Omental fat pad (tissue), 4 donors: ENCODE data around the gene EHD3. TPM values are rescaled to one million over a fixed set of nuclear protein-coding genes. Genes with fewer than 3 reads are reported as not detected.

Experiments
- ATAC-seq: fragments of 150-250 bp; one replicate; pipeline ENCODE4 v1.9.1; 2016; ENCODE audit warnings: mild to moderate bottlenecking, moderate library complexity; ENCODE audit not compliant: low FRiP score
- DNase-seq: peaks from one replicate; pipeline ENCODE4 v3.0.0-alpha.2; 2019; ENCODE audit warnings: low spot score
- CTCF ChIP-seq, 3 donors: fragments of 450-650 bp; IDR thresholded peaks; one replicate each; pipeline ENCODE4 v1.5.1; 2016 to 2017; ENCODE audit warnings: antibody characterized with exemption in 3 of 3, mild to moderate bottlenecking in 3 of 3, moderate library complexity in 2 of 3
- total RNA-seq, 4 donors: library from RNA; depleted of rRNA; stranded (reverse); fragments of >200 nt; gene quantifications; one replicate each; pipeline ENCODE4 v1.1.0, GENCODE V29; 2016

Gene EHD3
- total RNA-seq, 4 donors from 2014 or later = 3.1 to 5.2 (median 3.6) TPM

- ATAC-seq (no peak), DNase-seq (no peak)
- TF ChIP-seq CTCF (IDR thresholded peaks at IDR 0.05) = no peak
These were observed 20.6 kb downstream of the EHD3 start for GRCh38 chr2:31254237-31255203.

GRCh38 chr2:31255911-31256571 lies 22.1 kb downstream of the EHD3 start:
- no peak for ATAC-seq
- no peak for TF ChIP-seq CTCF (IDR thresholded peaks at IDR 0.05)
- no peak for DNase-seq

GRCh38 chr2:31256611-31257382 lies 22.8 kb downstream of the EHD3 start:
- no peak for DNase-seq
- TF ChIP-seq CTCF (IDR thresholded peaks at IDR 0.05) = no peak
- no peak for ATAC-seq

- no peak for ATAC-seq
- TF ChIP-seq CTCF (IDR thresholded peaks at IDR 0.05) = no peak
- DNase-seq = no peak
These were observed 24.4 kb downstream of the EHD3 start for GRCh38 chr2:31258351-31258750.

- no peak for TF ChIP-seq CTCF (IDR thresholded peaks at IDR 0.05)
- no peak for DNase-seq
- no peak for ATAC-seq
These were observed 25.1 kb downstream of the EHD3 start for GRCh38 chr2:31259075-31259474.

- TF ChIP-seq CTCF (IDR thresholded peaks at IDR 0.05) = no peak
- DNase-seq = no peak
- no peak for ATAC-seq
These were observed 26.9 kb downstream of the EHD3 start for GRCh38 chr2:31260870-31261269.
